ENCODE results near the gene KMT2B. TPM values are rescaled to one million over a fixed set of nuclear protein-coding genes. Genes with fewer than 3 reads are reported as not detected.

KMT2B gene
- total and polyA plus RNA-seq, 2 of the 8 experiments (the other 6 are each of a cell fraction or from before 2014, with no cell fraction given), result 26.7 to 38.6 TPM

GRCh38 chr19:35733180-35734125 is 15.7 kb downstream of the KMT2B start (continued):
- TF ChIP-seq, protein P1, sequence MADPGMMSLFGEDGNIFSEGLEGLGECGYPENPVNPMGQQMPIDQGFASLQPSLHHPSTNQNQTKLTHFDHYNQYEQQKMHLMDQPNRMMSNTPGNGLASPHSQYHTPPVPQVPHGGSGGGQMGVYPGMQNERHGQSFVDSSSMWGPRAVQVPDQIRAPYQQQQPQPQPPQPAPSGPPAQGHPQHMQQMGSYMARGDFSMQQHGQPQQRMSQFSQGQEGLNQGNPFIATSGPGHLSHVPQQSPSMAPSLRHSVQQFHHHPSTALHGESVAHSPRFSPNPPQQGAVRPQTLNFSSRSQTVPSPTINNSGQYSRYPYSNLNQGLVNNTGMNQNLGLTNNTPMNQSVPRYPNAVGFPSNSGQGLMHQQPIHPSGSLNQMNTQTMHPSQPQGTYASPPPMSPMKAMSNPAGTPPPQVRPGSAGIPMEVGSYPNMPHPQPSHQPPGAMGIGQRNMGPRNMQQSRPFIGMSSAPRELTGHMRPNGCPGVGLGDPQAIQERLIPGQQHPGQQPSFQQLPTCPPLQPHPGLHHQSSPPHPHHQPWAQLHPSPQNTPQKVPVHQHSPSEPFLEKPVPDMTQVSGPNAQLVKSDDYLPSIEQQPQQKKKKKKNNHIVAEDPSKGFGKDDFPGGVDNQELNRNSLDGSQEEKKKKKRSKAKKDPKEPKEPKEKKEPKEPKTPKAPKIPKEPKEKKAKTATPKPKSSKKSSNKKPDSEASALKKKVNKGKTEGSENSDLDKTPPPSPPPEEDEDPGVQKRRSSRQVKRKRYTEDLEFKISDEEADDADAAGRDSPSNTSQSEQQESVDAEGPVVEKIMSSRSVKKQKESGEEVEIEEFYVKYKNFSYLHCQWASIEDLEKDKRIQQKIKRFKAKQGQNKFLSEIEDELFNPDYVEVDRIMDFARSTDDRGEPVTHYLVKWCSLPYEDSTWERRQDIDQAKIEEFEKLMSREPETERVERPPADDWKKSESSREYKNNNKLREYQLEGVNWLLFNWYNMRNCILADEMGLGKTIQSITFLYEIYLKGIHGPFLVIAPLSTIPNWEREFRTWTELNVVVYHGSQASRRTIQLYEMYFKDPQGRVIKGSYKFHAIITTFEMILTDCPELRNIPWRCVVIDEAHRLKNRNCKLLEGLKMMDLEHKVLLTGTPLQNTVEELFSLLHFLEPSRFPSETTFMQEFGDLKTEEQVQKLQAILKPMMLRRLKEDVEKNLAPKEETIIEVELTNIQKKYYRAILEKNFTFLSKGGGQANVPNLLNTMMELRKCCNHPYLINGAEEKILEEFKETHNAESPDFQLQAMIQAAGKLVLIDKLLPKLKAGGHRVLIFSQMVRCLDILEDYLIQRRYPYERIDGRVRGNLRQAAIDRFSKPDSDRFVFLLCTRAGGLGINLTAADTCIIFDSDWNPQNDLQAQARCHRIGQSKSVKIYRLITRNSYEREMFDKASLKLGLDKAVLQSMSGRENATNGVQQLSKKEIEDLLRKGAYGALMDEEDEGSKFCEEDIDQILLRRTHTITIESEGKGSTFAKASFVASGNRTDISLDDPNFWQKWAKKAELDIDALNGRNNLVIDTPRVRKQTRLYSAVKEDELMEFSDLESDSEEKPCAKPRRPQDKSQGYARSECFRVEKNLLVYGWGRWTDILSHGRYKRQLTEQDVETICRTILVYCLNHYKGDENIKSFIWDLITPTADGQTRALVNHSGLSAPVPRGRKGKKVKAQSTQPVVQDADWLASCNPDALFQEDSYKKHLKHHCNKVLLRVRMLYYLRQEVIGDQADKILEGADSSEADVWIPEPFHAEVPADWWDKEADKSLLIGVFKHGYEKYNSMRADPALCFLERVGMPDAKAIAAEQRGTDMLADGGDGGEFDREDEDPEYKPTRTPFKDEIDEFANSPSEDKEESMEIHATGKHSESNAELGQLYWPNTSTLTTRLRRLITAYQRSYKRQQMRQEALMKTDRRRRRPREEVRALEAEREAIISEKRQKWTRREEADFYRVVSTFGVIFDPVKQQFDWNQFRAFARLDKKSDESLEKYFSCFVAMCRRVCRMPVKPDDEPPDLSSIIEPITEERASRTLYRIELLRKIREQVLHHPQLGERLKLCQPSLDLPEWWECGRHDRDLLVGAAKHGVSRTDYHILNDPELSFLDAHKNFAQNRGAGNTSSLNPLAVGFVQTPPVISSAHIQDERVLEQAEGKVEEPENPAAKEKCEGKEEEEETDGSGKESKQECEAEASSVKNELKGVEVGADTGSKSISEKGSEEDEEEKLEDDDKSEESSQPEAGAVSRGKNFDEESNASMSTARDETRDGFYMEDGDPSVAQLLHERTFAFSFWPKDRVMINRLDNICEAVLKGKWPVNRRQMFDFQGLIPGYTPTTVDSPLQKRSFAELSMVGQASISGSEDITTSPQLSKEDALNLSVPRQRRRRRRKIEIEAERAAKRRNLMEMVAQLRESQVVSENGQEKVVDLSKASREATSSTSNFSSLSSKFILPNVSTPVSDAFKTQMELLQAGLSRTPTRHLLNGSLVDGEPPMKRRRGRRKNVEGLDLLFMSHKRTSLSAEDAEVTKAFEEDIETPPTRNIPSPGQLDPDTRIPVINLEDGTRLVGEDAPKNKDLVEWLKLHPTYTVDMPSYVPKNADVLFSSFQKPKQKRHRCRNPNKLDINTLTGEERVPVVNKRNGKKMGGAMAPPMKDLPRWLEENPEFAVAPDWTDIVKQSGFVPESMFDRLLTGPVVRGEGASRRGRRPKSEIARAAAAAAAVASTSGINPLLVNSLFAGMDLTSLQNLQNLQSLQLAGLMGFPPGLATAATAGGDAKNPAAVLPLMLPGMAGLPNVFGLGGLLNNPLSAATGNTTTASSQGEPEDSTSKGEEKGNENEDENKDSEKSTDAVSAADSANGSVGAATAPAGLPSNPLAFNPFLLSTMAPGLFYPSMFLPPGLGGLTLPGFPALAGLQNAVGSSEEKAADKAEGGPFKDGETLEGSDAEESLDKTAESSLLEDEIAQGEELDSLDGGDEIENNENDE (IDR thresholded peaks at IDR 0.05; ENCODE audit: insufficient replicate concordance, low read length), result no peak
- TF ChIP-seq EGR1 (IDR thresholded peaks at IDR 0.05; ENCODE audit: borderline replicate concordance, low read depth, low read length) (no peak), CREB1 (IDR thresholded peaks at IDR 0.05) (no peak), GABPA (IDR thresholded peaks at IDR 0.05; ENCODE audit: borderline replicate concordance, insufficient read depth, low read length) (no peak), JUND (IDR thresholded peaks at IDR 0.05; ENCODE audit: low read length) (no peak), NRF1 (IDR thresholded peaks at IDR 0.05; ENCODE audit: low read depth, low read length) (no peak), KDM4A (IDR thresholded peaks at IDR 0.05; ENCODE audit: low read depth, low read length, severe bottlenecking) (no peak), KDM1A (IDR thresholded peaks at IDR 0.05; ENCODE audit: borderline replicate concordance, low read length) (no peak), SIN3A (conservative IDR thresholded peaks at IDR 0.05 in 1 of 2, IDR thresholded peaks at IDR 0.05 in 1 of 2; ENCODE audit: low read depth in 1 of 2, low read length in 2 of 2) (no peak)

All from H1 (cell line).